HFFc6 (cell line): Measurements from ENCODE around the gene ADAM12. TPM values are rescaled to one million over a fixed set of nuclear protein-coding genes. Genes with fewer than 3 reads are reported as not detected.

Experiments used
- DNase-seq: peaks from one replicate; pipeline ENCODE4 v3.0.0-alpha.2; 2018
- H3K27ac Mint-ChIP-seq: 2 replicates; pipeline ENCODE4 v1.8.0; 2020; ENCODE audit warnings: mild to moderate bottlenecking, mixed read lengths
- H3K27me3 Mint-ChIP-seq: 2 replicates; pipeline ENCODE4 v1.8.0; 2021; ENCODE audit warnings: mild to moderate bottlenecking, moderate library complexity, mixed read lengths; ENCODE audit not compliant: insufficient read depth
- H3K36me3 Mint-ChIP-seq: 2 replicates; pipeline ENCODE4 v1.8.0; 2021; ENCODE audit warnings: low read depth, mixed read lengths
- H3K4me1 Mint-ChIP-seq: 2 replicates; pipeline ENCODE4 v1.8.0; 2020; ENCODE audit warnings: low read depth, mixed read lengths
- H3K4me3 Mint-ChIP-seq: 2 replicates; pipeline ENCODE4 v1.8.0; 2020; ENCODE audit warnings: mild to moderate bottlenecking, moderate library complexity, mixed read lengths
- H3K9me3 Mint-ChIP-seq: 2 replicates; pipeline ENCODE4 v1.8.0; 2020; ENCODE audit warnings: mild to moderate bottlenecking, mixed read lengths
- CTCF ChIP-seq: fragments of 200-600 bp; sonication (generic); IDR thresholded peaks from 2 replicates; pipeline ENCODE4 v1.5.0; 2021; ENCODE audit warnings: antibody characterized with exemption, mild to moderate bottlenecking
- total RNA-seq, 6 experiments: library from RNA; stranded (reverse); fragmentation: NEBNext Ultra II Directional; extraction: Animal tissue kit (Norgen Biotek cat#: 25700); gene quantifications; 2 replicates in 1 of 6; 3 replicates in 5 of 6; pipeline ENCODE4 v1.2.3, GENCODE V29; 2021

The ADAM12 gene
- total RNA-seq, 6 experiments from 2014 or later = 7.5 to 12.5 (median 11.5) TPM

DNA sequence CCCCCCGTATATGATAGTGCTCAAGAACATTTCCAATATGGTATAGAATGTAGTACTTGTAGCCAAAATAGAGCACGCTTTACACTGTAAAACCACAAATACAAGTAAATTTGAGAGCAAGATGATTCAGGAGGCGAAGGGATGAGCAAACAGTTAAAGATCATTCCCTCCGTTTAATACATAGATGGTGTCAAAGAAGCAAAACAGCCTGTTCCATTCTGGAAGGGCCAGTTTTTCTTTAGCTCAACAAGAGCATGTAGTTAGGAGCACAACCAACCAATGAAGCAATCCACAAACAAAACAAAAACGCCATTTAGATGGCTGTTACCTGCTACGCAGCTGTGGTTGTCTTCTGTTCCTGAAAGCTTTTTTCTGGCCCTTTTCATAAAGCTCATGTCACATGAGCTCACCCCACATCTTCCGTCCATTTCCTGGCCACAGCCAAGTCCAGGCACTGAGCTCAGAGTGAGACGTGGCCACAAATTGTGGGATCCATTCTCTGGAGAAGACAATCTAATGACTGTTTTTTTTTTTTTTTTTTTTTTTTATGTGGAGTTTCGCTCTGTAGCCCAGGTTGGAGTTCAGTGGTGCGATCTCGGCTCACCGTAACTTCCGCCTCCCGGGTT is 306.3 kb downstream of the ADAM12 start:
- no peak overlapping the region for H3K27ac Mint-ChIP-seq
- TF ChIP-seq CTCF = no peak
- no peak for DNase-seq
- H3K36me3 Mint-ChIP-seq = no peaks in the 10 kb centered on the region
- peaks cover 4% of the 10 kb centered on the region for H3K27me3 Mint-ChIP-seq
- no peak overlapping the region for H3K4me3 Mint-ChIP-seq
- no peaks in the 10 kb centered on the region for H3K4me1 Mint-ChIP-seq
- H3K9me3 Mint-ChIP-seq = peaks cover 5% of the 10 kb centered on the region; the same call in 1 of the 2 replicates

- no peak for TF ChIP-seq CTCF
- no peak overlapping the region for H3K4me3 Mint-ChIP-seq
- H3K27ac Mint-ChIP-seq = no peak overlapping the region
Observed at GRCh38 chr10:126080879-126081411, 307.3 kb downstream of the ADAM12 start.

DNA sequence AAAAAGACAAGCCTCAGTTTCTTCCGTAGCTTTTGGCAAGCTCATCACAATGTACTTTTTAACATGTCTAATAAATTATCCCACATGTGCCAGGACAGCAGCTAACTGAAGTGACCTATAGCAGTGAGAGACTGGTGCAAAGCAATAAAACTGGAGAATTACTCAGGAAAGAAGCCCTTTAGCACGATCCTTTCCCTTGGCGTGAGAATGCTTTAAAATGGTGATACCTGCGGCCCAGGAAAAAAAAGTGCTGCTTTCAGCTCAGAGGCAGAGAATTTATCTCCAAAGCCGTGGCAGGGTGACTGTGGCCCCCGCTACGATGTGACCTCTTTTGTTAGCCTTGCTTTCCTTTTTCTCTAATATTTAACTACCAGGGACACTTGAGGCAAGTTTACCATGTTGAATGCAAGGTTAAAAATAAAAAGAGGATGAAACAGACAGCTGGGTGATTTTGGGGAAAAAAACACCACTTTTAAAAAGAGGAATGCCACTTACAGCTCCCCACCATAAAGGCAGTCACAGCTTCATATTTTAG is 307.9 kb downstream of the ADAM12 start:
- Mint-ChIP-seq H3K4me1 (peaks cover 1% of the 10 kb centered on the region; the same call in 1 of the 2 replicates), H3K27me3 (peaks cover 4% of the 10 kb centered on the region), H3K9me3 (peaks cover 8% of the 10 kb centered on the region; the same call in 1 of the 2 replicates), H3K4me3 (no peak overlapping the region), H3K27ac (no peak overlapping the region), H3K36me3 (no peaks in the 10 kb centered on the region)
- no peak for TF ChIP-seq CTCF
- DNase-seq = no peak

More at GRCh38 chr10:126080879-126081411, 307.3 kb downstream of the ADAM12 start:
- Mint-ChIP-seq H3K4me1 (no peaks in the 10 kb centered on the region), H3K9me3 (peaks cover 8% of the 10 kb centered on the region; the same call in 1 of the 2 replicates), H3K36me3 (no peaks in the 10 kb centered on the region), H3K27me3 (peaks cover 4% of the 10 kb centered on the region)
- no peak for DNase-seq

DNA sequence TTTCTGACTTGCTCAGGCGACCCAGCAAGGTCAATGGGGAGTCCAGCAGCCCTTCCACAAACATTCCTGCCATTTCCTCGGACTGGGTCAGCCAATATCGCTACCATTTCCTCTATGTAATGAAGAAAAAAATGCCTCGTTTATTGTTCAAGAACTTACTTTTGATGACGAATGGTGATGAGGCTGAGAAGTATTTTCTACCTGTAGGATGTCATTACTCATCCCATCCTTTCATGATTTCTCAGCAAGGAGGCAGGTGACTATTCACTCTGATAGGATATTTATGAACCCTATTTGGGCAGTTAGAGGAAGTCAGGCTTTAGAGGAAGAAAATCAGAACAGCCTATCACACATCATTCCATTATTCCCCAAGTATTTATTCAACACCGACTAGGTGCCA is 313.3 kb downstream of the ADAM12 start:
- peaks cover 8% of the 10 kb centered on the region; the same call in 1 of the 2 replicates for H3K9me3 Mint-ChIP-seq
- no peak for TF ChIP-seq CTCF
- no peak for DNase-seq
- peaks cover 6% of the 10 kb centered on the region for H3K27me3 Mint-ChIP-seq
- peaks cover 18% of the 10 kb centered on the region for H3K4me1 Mint-ChIP-seq
- no peaks in the 10 kb centered on the region for H3K36me3 Mint-ChIP-seq
- H3K4me3 Mint-ChIP-seq = no peak overlapping the region
- H3K27ac Mint-ChIP-seq = no peak overlapping the region

DNA sequence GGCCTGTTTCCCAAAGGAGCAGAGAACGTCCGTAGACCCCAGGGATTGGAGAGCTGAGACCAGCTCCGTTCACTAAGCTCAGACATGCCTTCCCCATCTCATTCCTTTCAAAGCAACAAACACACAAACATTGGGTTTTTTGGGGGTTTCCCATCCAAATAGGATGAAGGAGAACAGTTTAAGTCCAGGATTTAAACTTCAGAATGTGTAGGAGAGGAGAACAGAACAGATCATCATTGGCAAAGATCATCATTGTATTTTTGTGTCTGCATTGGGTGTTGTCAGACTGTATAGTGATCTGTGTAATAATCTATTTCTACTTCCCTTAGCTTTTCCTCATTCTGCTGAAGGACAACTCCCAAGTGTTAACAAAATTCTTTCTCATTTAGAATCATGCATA is 314.0 kb downstream of the ADAM12 start:
- Mint-ChIP-seq H3K36me3 (peaks cover 6% of the 10 kb centered on the region; the same call in 1 of the 2 replicates), H3K27ac (no peak overlapping the region), H3K4me1 (peaks cover 18% of the 10 kb centered on the region), H3K27me3 (peaks cover 8% of the 10 kb centered on the region), H3K4me3 (no peak overlapping the region), H3K9me3 (peaks cover 8% of the 10 kb centered on the region; the same call in 1 of the 2 replicates)
- no peak for TF ChIP-seq CTCF
- DNase-seq = no peak
